ENCODE results near the gene NMB.

NMB gene

DNA sequence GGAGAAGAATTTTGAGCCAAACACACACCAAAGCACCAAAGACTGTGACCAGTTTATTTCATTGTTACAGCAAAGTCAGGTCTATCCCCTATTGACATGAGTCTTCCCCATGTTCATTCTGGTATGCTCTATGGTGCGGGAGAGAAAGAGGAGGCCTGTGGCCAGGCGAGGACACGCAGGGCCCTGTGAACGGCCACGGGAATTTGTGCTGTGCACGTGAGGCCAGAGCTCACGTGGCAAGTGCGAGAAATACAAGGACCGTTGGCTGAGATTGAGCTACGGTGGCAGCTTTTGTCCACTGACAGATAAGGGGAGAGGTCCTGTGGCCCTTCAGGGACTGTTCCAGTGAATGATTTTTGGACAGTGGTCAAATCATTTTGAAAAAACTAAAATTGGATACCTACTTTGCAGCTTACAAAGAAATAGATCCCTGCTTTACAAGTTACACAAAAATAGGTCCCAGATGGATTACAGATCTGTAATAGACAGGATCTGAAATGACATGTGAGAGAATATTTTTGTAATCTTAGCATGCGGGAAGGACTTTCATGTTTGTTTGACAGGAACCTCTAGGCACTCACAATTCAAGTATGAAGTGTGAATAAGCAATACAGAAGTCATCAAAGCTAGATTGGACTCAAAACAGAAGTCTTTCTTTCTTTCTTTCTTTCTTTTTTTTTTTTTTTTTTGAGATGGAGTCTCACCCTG is 48.0 kb downstream of the NMB start:
- DNase-seq = no peak

DNA sequence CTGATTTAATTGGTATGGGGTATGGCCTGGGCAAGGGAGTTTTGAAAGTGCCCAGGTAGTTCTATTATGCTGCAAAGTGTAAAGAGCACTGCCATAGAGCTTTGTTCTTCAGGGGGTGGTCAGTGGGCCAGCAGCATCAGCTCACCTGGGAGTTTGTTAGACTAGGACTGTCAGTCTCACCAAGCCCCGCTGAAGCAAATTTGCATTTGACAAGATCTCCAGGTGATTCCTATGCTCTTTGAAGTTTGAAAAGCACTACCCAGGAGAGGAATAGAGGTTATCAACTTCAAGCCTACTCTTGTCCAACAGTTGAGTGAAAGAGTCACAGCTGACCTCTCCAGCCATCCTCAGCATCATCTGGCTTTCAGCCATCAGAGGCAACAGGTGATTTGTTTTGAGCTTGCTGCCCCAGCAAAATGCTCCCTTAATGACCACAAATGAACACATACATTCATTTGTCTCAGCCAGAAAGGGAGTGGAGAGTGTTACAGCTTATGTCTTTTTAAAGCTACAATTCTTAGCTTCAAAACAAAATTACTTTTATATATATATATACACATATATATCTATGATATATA is 49.2 kb downstream of the NMB start:
- DNase-seq = no peak

DNA sequence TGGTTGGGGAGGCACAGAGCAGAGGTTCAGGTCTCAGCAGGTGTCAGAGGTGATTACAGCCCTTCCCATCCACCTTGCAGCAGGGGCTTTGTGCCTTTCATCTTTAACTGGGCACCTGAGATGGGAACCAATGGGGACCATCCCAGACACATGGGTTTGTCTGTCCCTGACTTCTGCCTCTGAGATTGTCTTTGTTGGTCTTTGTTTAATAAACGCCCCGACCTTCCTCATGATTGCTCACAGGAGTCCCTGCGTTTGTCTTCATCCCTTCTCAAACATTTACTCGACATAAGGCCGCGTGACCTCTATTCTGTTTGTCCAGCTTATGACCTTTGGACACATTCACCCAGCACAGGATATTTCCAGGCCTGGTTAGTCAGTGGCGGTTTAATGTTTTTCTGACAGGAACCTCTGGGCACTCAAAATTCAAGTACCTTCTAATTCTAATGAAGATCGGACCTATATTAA is 51.3 kb downstream of the NMB start:
- DNase-seq = no peak

GRCh38 chr15:84605554-84605882 is 52.5 kb downstream of the NMB start:
- no peak for DNase-seq
